GOT3 (cell line): ENCODE results near the gene ARHGAP22.

Experiments
- DNase-seq: peaks from one replicate; lab custom pipeline; 2025; ENCODE audit warnings: mixed read lengths; lab: John Stamatoyannopoulos, UW

ARHGAP22 gene

DNA sequence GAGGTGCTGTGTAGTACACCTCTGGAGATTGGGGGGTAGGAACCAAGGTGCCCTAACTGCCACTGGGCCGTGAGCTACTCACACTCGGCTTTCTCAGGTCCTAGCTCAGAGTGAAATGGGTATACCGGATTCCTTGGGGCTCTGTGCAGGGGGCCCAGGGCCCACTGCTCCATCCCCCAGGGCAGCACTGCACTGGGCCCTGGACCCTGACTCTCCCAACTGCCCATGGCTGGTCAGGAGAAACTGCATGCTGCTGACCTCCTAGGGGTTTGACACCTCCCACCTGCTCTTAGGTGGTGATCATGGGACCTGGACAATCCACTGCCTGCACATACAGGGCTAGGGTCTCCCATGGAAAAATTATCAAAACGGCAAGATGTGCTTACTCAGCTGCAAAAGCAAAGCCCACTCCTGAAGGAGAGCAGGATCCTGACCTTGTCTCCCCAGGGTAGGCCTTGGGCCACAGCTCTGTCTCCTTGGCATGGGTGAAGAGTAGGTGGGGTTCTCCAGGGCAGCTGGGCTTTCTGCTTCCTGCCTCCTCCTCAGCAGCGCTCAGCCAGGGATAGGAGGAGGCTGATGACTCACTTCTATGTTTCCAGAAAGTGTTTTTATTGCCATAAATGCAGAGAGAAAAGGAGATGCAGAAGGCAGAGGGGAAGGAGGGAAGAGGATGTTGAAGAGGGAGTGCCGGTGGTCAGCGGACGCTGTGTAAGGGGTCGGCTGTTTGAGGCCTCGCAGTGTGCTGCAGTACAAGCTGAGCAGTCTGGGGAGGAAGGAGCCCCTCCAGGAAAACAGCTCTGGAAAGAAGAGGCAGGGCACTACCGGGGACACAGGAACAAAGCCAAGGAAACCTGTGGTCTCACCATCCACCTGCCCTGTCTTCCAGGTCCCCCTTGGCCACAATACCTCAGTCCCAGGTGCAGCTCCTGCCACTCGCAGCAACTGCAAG is 107.8 kb downstream of the ARHGAP22 start:
- DNase-seq, result no peak

DNA sequence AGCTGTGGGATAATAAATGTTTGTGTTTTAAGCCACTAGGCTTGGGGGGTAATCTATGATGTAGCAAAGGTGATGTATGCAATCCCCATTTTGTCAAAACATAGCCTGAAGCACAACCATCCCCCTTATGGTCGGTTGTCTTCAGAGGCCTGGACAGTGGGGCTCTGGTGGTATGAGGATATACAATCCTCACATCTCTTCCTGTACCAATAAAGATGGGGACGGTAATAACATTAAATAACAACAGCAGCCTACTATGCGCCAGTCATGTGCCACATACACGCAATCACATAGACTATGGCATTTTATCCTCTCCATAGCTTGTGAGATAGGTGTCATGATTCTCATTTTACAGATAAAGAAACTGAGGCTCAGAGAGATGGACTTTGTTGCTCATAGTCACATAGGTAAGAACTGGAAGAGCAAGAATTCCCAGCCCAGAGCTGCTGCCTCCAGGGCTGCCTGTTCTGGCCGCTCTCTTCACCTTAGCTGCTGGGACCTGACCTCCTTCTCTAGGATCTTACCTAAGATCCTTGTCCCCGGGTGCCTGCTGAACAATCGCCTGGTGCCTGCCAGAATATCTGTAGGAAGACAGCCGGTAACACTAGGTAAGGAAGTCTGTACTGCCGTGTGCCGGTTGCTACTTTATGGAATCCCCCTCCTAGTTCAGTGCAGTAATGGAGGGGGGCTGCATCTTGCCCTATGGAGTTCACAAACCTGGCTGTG is 108.6 kb downstream of the ARHGAP22 start:
- no peak for DNase-seq

DNA sequence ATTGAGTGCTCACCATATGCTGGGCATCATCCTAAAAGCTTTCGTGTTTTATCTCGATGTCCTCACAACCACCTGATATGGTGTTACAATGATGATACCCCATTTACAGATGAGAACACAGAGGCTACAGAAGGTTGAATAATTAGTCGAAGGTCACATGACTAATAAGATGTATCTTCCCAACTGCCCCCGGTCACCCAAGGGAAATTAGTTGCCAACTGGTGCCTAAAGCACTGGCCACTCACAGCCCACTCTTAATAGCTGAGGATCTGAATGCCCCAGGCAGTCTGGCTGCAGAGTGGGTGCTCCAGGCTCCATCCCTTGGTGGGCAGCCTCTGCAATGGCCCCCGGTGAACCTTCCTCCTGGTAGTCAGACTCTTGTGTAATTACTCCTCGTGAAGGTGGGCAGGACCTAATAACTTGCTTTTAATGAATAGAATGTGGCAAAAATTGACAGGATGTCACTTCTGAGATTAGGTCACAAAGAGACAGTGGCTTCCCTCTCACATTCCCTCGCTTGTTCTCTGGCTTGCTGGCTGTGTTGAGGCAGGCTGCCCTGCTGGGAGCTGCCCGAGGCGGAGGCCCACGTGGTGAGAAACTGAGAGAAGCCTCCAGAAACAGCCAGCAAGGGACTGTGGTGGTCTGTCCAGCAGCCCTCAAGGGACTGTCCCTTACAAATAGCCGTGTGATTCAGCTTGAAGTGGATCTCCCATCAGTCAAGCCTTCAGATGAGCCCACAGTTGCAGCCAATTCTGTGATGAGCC is 109.4 kb downstream of the ARHGAP22 start:
- no peak for DNase-seq

DNA sequence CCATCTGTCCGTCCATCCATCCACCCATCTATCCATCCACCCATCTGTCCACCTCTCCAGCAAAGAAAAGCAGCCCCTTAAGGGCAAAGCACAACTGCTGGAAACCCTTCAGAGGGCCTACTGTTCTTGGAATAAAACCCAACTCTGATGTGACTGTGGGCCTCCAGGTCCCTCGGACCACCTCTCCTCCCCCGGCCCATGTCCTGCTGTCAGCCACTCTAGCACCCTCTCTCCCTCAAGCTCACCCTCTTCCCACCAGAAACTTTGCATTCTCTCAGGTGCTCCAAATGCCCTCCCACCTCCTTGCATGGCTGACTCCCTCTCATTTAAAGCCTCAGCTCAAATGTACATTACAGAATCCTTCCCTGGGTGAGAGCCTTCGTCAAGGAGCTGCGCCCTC is 110.3 kb downstream of the ARHGAP22 start:
- no peak for DNase-seq

DNA sequence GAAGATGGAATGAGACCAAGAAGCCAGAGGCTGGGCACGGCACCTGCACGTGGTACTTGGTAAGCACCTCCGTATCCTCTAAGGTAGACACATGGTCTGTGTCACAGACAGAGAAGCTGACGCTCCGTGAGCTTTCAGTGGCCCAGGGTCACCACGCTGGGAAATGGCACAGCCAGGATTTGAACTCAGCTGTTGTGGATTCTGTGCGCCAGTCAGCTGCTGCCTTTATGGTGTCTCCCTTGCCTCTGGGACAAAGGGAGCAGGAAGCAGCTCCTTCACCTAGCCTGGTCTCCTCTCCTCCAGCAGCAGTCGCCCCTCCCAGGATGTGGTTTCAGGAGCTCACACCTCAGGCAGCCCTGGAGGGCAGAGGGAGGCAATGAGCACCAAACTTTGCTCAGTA is 110.8 kb downstream of the ARHGAP22 start:
- no peak for DNase-seq

DNA sequence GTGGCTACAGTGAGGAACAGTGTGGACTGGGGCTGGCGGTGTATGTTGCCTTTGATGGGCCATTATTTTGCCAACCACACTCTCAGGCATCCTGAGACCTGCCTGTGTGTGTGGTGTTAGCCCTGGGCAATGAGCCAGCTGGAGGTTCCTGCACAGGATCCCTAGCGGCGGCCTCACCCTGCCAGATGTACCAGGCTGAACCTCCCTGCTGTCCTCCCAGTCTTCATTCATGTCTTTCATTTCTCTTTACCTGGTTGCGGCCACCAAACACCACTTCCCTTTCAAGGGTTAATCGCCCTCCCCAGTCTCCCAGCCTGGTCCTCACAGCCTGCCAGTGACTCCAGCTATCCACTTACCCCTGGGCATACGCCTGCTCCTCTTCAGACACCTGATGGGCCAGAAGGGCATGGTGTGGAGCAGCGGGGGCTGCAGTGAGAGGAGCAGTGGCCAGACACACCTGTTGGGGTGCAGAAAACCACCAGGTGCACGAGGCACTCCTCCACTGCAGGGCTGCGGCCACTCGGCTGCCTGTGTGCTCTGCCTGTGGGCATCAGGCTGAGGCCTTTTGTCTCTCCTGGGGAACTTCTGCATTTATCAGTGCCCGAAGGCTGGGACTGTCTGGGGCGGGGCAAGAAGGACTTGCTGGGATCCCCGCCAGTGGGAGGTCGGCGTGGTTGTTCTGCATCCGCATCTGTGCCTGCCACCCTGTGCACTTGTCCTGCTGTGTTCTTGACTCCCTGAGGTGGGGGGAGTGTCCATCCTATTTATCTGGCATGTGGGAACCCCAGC is 111.6 kb downstream of the ARHGAP22 start:
- no peak for DNase-seq

DNA sequence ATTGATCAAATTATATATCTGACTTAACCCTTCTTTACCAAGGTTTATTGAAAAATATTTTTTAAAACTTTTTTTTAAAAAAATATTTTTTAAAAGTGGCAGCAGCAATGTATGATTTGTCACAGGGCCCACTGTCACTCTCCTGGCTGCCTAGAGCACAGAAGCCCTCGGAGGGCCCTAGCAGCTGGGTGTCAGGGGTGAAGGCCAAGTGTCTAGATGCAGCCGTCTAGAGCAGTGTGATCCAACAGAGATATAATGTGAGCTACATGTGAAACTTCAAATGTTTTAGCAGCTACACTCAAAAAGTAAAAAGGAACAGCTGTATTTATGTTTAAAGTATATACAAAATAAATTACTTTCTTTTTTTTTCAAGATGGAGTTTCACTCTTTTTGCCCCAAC is 112.7 kb downstream of the ARHGAP22 start:
- no peak for DNase-seq

DNA sequence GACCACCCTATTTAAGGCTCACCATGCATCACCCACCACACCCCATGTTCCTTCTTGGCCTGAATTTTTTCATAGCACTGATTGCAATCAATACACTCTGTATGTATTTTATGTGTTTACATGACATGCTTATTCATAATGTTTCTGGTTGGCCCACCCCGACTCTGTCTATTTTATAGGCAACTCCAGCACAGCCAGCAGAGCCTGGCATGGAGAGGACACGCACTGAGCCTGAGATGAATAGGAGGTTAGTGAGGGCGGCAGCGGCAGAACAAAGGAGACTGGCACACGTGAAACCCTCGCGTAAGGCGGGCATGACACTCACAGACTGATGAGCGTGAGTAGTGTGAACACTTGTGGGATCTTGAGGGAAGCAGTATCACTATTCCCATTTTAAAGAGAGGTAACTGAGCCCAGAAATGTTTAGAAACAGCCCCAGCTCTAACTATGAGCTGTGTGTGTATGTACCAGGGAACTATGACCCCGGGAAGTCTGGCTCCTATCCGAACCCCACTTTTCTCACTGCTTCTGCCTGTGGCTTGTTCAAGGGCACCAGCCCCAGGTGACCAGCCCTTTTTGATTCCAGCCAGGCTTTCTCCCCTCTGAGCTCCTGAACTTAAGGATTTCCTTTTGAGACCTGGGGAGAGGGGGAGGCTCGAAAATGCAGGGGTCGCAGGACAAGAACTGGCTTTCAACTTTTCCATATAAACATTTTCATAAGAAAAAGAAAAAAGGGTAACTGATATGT is 113.3 kb downstream of the ARHGAP22 start:
- DNase-seq, result no peak

DNA sequence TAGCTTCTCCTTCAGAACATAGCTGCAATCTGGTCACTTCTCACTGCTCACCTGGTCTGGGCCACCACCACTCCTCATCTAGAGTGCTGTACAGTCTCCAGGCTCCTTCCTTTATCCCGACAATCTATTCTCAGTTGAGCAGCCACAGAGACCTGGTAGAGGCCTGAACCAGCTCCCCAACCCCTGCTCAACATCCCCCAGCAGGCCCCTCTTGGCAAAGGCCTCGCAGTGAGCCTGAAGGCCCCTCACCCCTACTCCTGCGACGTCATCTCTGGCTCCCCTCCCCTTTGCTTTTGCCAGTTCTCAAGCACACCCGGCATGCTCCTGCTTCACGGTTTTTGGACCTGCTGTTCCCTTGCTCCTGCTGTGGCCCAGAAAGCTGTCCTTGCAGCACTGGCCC is 113.9 kb downstream of the ARHGAP22 start:
- DNase-seq, result no peak

DNA sequence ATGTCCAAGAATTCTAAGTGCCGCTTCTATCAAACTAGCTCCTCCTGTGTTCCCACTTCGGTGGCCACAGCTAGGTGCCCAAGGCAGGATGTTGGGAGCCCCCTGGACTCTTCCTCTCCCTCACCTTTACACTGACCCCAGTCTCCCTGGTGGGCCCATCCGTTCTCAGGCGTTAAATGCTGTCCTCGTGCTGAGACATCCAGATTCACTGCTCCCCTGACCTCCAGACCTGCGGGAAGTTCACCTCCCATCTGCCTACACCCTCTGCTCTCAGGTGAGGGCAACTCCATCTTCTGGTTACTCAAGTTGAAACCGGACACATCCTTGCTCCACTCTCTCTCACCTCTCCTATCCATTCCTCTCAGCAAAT is 114.3 kb downstream of the ARHGAP22 start:
- no peak for DNase-seq

DNA sequence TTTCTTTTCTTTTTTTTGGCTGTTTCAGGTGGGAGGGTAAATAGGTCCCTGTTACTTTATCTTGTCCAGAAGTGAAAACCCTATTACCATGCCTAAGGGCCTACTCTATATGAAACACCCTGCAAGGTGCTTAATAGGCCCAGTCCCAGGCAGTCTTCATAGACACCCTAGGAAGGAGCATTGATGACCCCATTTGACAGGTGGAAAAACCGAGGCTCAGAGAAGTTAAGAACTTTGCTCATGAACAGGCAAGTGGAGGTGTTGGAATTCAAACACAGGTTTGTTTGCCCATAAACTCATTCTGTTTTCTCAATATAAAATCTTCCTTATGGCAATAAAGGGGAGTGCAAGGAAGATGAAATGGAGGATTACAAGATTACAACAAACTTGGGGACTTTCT is 115.8 kb downstream of the ARHGAP22 start:
- DNase-seq, result no peak

DNA sequence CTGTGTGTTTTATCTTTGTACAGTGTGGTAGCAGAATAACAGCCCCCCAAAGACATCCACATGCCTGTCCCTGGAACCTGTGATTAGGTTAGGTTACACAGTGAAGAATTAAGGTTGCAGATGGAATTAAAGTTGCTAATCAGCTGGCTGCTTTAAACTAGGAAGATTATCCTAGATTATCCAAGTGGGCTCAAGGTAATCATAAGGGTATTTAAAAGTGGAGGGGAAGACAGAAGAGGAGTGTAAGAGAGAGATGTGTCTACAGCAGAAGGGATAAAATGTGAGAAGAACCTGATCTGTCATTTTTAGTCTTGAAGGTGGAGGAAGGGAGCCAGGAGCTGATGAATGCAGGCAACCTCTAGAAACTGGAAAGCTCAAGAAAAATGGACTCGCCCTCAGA is 117.6 kb downstream of the ARHGAP22 start:
- no peak for DNase-seq

DNA sequence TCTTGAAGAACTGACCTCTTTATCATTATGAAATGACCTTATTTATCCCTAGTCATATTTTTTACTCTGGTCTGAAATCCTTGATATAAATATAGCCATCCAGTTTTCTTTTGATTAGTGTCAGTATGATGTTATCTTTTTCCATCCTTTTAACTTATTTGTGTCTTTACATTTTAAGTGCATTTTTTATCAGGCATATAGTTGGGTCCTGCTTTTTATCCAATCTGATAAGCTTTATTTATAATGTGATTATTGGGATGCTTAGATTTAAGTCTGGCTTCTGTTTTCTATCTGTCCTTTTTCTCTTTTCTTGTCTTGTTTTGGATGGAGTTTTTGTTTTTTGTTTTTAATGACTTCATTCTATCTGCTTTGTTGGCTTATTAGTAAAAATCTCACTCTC is 119.2 kb downstream of the ARHGAP22 start:
- no peak for DNase-seq

DNA sequence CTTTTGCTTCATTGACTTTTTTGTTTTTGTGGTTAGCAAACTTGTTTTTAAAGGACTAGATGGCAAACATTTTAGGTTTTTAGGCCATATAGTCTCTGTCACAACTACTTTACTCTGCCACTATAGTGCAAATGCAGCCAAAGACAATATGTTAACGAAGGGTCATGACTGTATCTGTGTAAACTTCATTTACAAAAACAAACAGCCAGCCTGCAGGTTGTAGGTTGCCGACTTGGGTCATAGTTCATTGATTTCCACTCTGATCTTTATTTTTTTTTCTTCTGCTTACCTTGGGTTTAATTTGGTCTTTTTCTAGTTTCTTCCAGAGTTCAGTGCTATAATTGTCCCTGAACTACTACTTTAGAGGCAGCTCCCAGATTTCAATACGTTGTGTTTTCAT is 120.0 kb downstream of the ARHGAP22 start:
- no peak for DNase-seq

DNA sequence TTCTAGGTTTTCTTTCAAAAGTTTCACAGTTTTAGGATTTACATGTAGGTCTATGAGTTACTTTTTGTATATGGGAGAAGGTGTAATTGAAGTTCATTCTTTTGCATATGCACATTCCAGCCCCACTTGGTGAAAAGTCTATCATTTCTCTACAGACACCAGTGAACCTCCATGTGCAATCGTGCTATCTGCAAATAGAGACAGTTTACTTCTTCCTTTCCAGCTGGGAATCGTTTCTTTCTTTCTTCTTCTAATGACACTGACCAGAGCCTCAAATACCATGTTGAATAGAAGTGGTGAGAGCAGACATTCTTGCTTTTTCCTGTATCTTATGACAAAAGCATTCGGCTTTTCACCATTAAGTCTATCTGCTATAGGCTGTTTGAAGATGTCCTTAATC is 122.7 kb downstream of the ARHGAP22 start:
- DNase-seq, result no peak

DNA sequence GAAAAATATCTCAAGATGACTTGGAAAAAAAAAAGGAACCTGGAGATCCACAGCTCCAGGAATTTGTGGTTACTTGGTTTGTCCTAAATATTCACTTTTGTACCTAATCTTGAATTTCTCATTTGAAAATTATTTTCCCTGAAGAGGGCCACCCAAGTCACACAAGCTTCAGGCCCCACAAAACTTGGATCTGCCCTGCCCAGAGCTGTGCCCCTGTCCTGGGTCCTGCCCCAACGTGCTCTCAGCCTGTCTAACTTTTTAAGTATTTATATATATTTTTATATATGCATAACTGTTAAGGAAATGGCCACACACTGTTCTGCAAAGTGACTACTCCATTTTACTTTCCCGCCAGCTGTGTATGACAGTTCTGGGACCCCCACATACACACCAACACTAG is 123.5 kb downstream of the ARHGAP22 start:
- no peak for DNase-seq

DNA sequence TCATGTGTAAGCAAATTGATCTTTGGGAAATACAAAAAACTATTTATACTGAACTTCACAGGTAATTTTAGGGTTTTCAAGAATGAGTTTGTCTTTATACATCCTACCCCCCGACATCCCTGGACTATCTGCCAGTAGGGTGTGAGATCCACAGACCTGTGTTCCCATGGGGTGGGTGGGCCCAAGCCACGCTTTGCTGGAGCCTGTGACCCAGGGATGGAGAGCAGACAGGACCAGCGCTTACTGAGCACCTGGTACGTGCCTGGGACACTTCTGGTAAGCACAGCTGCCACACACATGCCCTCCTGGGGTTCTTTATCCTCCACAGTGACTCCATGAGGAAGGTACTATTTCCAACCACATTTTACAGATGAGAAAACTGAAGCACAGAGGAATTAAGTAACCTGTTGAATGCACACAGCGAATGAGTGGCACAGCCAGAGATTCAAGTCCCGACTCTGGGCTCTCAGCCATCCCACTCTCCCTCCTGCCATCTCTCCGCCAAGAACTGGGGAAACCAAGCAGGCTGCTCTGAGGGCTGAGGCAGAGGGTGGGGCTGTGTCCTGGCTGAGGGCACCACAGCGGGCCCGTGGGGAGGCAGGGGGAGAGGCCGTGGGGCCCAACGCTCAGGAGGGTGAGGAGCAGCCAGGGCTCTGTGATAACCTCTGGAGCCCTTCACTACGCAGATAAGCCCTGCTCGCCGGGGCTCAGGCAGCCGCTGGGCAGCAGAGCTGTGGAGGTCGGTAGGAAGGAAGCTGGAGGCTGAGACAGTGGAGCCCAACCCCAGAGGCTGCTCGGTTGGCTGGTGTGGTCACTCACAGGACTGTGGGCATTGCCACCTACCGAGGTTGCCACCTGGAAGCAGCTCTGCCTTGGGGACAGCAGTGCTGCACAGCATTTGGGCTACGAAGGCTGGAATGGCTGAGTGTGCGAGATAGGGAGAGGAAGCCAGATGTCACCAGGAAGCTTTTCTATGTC is 124.2 kb downstream of the ARHGAP22 start:
- no peak for DNase-seq

DNA sequence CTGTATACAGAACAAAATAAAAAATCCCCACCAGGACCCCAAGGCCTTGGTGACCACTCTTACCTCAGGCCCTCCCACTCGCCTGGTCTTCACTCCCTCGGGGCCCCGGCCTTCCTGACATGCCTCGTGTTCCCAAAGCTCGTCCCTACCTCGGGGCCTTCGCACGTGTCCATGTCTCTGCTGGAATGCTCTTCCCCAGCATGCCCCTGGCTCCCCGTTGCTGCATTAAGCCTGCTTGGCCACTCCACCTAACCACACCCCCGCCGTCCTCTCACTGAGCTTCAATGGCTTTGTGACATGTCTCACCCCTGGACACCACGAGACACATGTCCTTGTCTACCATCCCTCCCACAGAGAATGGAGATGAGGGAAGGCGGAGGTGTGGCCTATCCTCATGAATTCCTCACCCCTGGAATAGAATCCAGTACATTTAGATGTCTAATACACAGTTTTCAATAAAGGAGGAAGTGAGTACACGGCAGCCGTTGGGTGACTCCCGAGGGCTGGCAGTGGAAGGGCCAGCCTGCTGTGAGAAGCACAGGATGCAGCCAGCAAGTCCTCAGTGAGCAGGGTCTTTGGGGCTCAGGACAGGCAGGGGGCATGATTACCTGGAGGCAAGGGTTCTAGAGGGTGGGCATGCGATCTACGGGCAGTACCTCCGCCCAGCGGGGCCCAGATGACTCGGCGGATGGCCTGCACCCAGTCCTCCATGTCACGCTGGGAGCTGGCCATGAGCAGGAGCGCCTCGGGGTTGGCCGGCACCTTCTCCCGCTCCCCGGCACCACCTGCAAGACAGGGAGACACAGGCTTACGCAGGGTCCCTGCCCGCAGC is 125.7 kb downstream of the ARHGAP22 start:
- no peak for DNase-seq

DNA sequence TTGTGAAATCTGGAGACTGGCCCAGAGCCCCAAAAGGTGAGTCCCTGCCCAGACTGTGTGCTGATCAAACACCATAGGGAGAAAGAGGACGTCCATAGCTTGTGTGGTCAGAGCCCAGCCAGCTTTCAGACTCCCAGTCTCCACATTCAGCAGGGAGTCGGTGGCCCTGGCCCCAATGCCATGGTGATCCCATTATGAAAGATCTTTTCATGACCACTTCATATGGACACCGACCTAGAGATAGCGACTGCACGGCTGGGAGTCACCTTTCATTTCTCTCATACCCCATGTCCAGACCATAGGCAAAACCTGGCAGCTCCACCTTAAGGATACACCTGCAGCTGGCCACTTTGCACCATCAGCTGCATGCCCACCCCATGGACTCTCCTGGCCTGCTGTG is 126.4 kb downstream of the ARHGAP22 start:
- no peak for DNase-seq
